ENCODE measurements around the gene SCYGR2.

Gene SCYGR2

GRCh38 chr2:227643990-227644551 lies 45.4 kb downstream of the SCYGR2 start:
- Histone ChIP-seq H3K4me1 (ENCODE audit: control insufficient read depth, insufficient read depth, low read length) (no peaks in the 10 kb centered on the region), H3K9me3 (ENCODE audit: control insufficient read depth, insufficient read depth, low read depth, low read length) (no peaks in the 10 kb centered on the region), H3K4me3 (ENCODE audit: low read depth, low read length) (no peak overlapping the region), H3K27ac (ENCODE audit: extremely low read depth, low read depth, low read length) (no peak overlapping the region), H3K36me3 (ENCODE audit: control insufficient read depth in 2 of 2, insufficient read depth in 1 of 2, low read length in 2 of 2) (no peaks in the 10 kb centered on the region)
- ChIA-PET CTCF (interaction anchor here (0.8 to 1.5 kb wide), 5 partner anchors 9 to 219 kb away, joined by 3 to 6 read pairs (median 3); no protein-coding TSS in a partner anchor), POLR2A (no interaction called here)
- TF ChIP-seq ZNF549 (tag by site-specific recombination; IDR thresholded peaks at IDR 0.05) (no peak), ZNF629 (tag by site-specific recombination; IDR thresholded peaks at IDR 0.05) (no peak), REPIN1 (tag by site-specific recombination; IDR thresholded peaks at IDR 0.05; ENCODE audit: low read depth) (no peak), ZNF610 (tag by site-specific recombination; IDR thresholded peaks at IDR 0.05; ENCODE audit: borderline replicate concordance) (no peak), OSR2 (tag by site-specific recombination; IDR thresholded peaks at IDR 0.05) (no peak), ZNF311 (tag by site-specific recombination; IDR thresholded peaks at IDR 0.05; ENCODE audit: borderline replicate concordance) (no peak), KLF8 (tag by site-specific recombination; IDR thresholded peaks at IDR 0.05) (no peak), ZNF701 (tag by site-specific recombination; IDR thresholded peaks at IDR 0.05) (no peak), ZNF501 (tag by site-specific recombination; IDR thresholded peaks at IDR 0.05) (no peak), ZNF324 (tag by site-specific recombination; IDR thresholded peaks at IDR 0.05) (no peak), MYNN (tag by site-specific recombination; IDR thresholded peaks at IDR 0.05; ENCODE audit: borderline replicate concordance) (no peak), ZNF138 (tag by site-specific recombination; IDR thresholded peaks at IDR 0.05; ENCODE audit: borderline replicate concordance) (no peak), ZBTB6 (tag by site-specific recombination; IDR thresholded peaks at IDR 0.05) (no peak), ZSCAN16 (tag by site-specific recombination; IDR thresholded peaks at IDR 0.05) (no peak), SP2 (tag by site-specific recombination; IDR thresholded peaks at IDR 0.05) (no peak), ZNF704 (tag by site-specific recombination; IDR thresholded peaks at IDR 0.05) (no peak), IKZF3 (tag by site-specific recombination; IDR thresholded peaks at IDR 0.05) (no peak)

Data from HEK293 (cell line).